ENCODE measurements around the gene MAN1B1.

- TF ChIP-seq CTCF (conservative IDR thresholded peaks at IDR 0.05) (no peak), ZFX (IDR thresholded peaks at IDR 0.05) (no peak)
Observed at GRCh38 chr9:137070906-137071275, 15.9 kb upstream of the MAN1B1 start.

Data from C4-2B (cell line).